ENCODE measurements around the gene SHTN1.

The SHTN1 gene

DNA sequence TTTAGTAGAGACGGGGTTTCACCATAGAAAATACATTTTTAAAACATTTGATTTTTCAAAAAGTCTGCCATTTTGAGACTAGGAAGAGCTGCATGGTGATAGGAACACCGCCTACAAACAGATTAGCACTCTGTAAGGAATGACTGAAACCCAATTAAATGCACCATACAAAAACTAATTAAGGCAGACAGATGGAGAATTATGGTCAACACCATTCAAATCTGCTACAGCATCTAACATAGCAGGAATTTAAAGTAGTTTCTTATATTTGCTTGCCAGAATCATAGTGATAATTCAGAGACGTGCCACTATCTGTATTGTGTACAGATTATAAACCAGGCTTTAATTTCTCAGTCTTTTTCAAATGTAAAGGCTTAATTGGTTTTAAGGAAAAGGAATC lies 87.5 kb downstream of the SHTN1 start:
- Mint-ChIP-seq H3K9me3 (no peaks in the 10 kb centered on the region), H3K4me3 (no peak overlapping the region), H3K36me3 (ENCODE audit: low read depth) (no peaks in the 10 kb centered on the region), H3K27me3 (peaks cover 16% of the 10 kb centered on the region), H3K4me1 (ENCODE audit: low read depth) (no peaks in the 10 kb centered on the region), H3K27ac (no peak overlapping the region)
- DNase-seq = no peak

DNA sequence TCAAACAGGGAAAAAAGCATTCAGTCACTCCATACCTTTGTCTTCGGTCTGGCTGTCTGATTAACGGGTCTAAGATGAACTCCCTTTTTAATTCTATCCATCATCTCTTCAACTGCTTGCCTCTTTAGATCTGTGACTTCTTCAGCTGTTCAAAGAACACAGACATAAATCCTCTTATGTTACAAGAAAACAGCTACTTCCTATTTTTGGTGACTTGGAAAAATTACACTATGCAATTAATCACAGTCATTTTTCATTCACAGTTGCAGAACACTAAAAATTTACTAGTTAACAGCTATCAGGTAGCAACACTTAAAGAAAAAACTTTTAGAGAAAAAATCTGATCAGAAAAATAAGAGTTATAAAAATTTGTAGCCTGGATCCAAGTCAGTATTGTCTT lies 89.6 kb downstream of the SHTN1 start:
- Mint-ChIP-seq H3K27ac (no peak overlapping the region), H3K27me3 (peaks cover 12% of the 10 kb centered on the region), H3K9me3 (no peaks in the 10 kb centered on the region), H3K4me3 (no peak overlapping the region), H3K36me3 (ENCODE audit: low read depth) (no peaks in the 10 kb centered on the region), H3K4me1 (ENCODE audit: low read depth) (no peaks in the 10 kb centered on the region)
- no peak for DNase-seq

- DNase-seq = no peak
- Mint-ChIP-seq H3K4me1 (ENCODE audit: low read depth) (no peaks in the 10 kb centered on the region), H3K27ac (no peak overlapping the region), H3K27me3 (peaks cover 12% of the 10 kb centered on the region), H3K4me3 (no peak overlapping the region), H3K9me3 (no peaks in the 10 kb centered on the region), H3K36me3 (ENCODE audit: low read depth) (no peaks in the 10 kb centered on the region)
Observed at GRCh38 chr10:116913695-116914094, 91.3 kb downstream of the SHTN1 start.

DNA sequence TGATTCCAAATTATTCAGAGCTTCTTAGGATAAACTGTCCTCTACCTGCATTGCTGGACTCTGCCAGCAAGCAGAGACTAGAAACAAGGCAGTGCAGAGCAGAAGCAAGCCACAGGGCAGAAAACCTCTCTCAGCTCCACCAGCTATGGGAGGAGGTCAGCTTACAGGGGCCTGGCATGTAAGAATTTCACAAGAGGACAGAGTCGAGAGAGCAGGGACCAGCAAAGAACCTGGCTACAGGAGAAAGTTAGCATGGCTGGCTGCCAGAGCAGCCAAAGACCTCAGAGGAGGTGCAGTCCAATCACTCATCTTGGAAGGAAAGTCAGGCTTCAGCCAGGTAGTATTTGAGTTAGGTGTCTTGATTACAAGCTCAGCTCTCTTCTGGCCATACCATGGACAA lies 92.8 kb downstream of the SHTN1 start:
- no peak for DNase-seq
- Mint-ChIP-seq H3K27me3 (peaks cover 8% of the 10 kb centered on the region), H3K4me1 (ENCODE audit: low read depth) (no peaks in the 10 kb centered on the region), H3K4me3 (no peak overlapping the region), H3K36me3 (ENCODE audit: low read depth) (no peaks in the 10 kb centered on the region), H3K27ac (no peak overlapping the region), H3K9me3 (no peaks in the 10 kb centered on the region)

DNA sequence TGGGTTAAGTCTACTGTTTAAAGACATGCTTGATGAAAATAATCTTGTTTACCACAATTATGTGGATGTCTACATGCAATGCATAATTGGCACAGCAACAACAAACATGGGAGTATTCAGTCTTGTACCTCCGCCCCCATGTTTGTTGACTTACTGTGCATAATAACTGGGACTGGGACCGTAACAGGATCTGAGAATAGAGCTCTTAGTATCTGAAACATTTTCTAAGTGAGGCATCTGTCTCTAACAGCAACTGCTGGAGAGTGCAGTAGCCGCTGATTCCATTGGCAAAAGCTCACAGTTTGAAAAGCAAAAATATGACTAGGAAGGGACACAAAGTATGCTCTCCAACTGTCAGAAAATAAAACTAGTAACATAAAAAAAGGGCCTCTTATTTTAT lies 94.1 kb downstream of the SHTN1 start:
- no peak overlapping the region for H3K4me3 Mint-ChIP-seq
- H3K27me3 Mint-ChIP-seq = peaks cover 8% of the 10 kb centered on the region
- H3K9me3 Mint-ChIP-seq = no peaks in the 10 kb centered on the region
- no peaks in the 10 kb centered on the region for H3K4me1 Mint-ChIP-seq (ENCODE audit: low read depth)
- H3K27ac Mint-ChIP-seq = no peak overlapping the region
- no peaks in the 10 kb centered on the region for H3K36me3 Mint-ChIP-seq (ENCODE audit: low read depth)
- DNase-seq = no peak

DNA sequence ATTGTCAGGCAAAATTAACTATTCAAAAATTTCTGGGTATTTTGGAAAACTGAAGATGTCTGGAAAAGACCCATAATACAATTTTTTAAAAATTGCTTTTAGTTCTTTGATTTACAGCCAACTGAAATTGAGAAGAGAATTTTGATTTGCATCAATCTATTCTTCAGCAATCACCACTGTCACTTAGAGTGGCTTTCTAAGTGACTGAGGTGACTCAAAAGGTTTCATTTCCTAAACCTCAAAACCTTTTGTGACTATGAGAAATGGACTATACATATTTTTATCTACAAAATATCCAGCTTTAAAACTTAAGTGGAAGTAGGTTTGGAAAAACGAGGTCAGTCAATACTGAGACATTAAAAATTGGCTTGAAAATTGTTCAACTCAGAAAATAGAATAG lies 95.7 kb downstream of the SHTN1 start:
- Mint-ChIP-seq H3K9me3 (no peaks in the 10 kb centered on the region), H3K4me3 (no peak overlapping the region), H3K4me1 (ENCODE audit: low read depth) (no peaks in the 10 kb centered on the region), H3K36me3 (ENCODE audit: low read depth) (no peaks in the 10 kb centered on the region), H3K27me3 (peaks cover 5% of the 10 kb centered on the region), H3K27ac (no peak overlapping the region)
- no peak for DNase-seq

- no peaks in the 10 kb centered on the region for H3K36me3 Mint-ChIP-seq (ENCODE audit: low read depth)
- H3K4me3 Mint-ChIP-seq = no peak overlapping the region
- no peak overlapping the region for H3K27ac Mint-ChIP-seq
- H3K9me3 Mint-ChIP-seq = no peaks in the 10 kb centered on the region
- DNase-seq = no peak
- H3K4me1 Mint-ChIP-seq (ENCODE audit: low read depth) = no peaks in the 10 kb centered on the region
- no peaks in the 10 kb centered on the region for H3K27me3 Mint-ChIP-seq
Observed at GRCh38 chr10:116907245-116907987, 97.6 kb downstream of the SHTN1 start.

- no peak for DNase-seq
- H3K36me3 Mint-ChIP-seq (ENCODE audit: low read depth) = no peaks in the 10 kb centered on the region
- H3K4me3 Mint-ChIP-seq = no peak overlapping the region
- H3K4me1 Mint-ChIP-seq (ENCODE audit: low read depth) = no peaks in the 10 kb centered on the region
- no peaks in the 10 kb centered on the region for H3K9me3 Mint-ChIP-seq
- no peaks in the 10 kb centered on the region for H3K27me3 Mint-ChIP-seq
- no peak overlapping the region for H3K27ac Mint-ChIP-seq
Observed at GRCh38 chr10:116905845-116906210, 99.2 kb downstream of the SHTN1 start.

DNA sequence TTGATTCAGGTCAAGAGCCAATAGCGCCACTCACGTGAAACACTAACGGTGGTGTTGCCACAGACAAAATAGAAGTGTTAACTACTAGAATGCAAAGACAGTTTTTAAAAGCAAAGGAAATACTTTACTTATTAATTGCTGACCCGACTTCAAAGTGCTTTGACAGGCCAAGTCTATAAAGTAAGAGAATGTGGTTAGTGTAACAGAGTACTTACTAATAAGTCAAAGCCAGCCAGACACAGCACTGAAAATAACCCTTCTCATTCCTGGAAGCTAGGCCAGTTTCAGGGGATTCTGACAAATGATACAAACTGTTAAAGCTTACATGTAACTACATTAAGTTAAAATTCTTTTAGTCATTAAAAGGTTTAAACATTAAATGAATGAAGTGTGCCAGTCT lies 105.4 kb downstream of the SHTN1 start:
- H3K4me3 Mint-ChIP-seq = no peak overlapping the region
- no peak overlapping the region for H3K27ac Mint-ChIP-seq
- H3K27me3 Mint-ChIP-seq = no peaks in the 10 kb centered on the region
- no peaks in the 10 kb centered on the region for H3K36me3 Mint-ChIP-seq (ENCODE audit: low read depth)
- no peaks in the 10 kb centered on the region for H3K9me3 Mint-ChIP-seq
- no peak for DNase-seq
- H3K4me1 Mint-ChIP-seq (ENCODE audit: low read depth) = no peaks in the 10 kb centered on the region

- Mint-ChIP-seq H3K4me1 (ENCODE audit: low read depth) (no peaks in the 10 kb centered on the region), H3K4me3 (no peak overlapping the region), H3K27ac (no peak overlapping the region), H3K9me3 (no peaks in the 10 kb centered on the region), H3K27me3 (peaks cover 26% of the 10 kb centered on the region), H3K36me3 (ENCODE audit: low read depth) (no peaks in the 10 kb centered on the region)
- DNase-seq = no peak
Observed at GRCh38 chr10:116893686-116894037, 111.3 kb downstream of the SHTN1 start.

- no peak overlapping the region for H3K27ac Mint-ChIP-seq
- peaks cover 26% of the 10 kb centered on the region for H3K27me3 Mint-ChIP-seq
Observed at GRCh38 chr10:116892907-116893685, 111.9 kb downstream of the SHTN1 start.

GRCh38 chr10:116891208-116891607 lies 113.8 kb downstream of the SHTN1 start:
- H3K27ac Mint-ChIP-seq = no peak overlapping the region
- H3K4me3 Mint-ChIP-seq = no peak overlapping the region
- no peaks in the 10 kb centered on the region for H3K36me3 Mint-ChIP-seq (ENCODE audit: low read depth)
- no peak for DNase-seq
- peaks cover 26% of the 10 kb centered on the region for H3K27me3 Mint-ChIP-seq
- no peaks in the 10 kb centered on the region for H3K9me3 Mint-ChIP-seq
- H3K4me1 Mint-ChIP-seq (ENCODE audit: low read depth) = no peaks in the 10 kb centered on the region

More at GRCh38 chr10:116892907-116893685, 111.9 kb downstream of the SHTN1 start:
- no peak for DNase-seq
- Mint-ChIP-seq H3K9me3 (no peaks in the 10 kb centered on the region), H3K4me3 (no peak overlapping the region), H3K36me3 (ENCODE audit: low read depth) (no peaks in the 10 kb centered on the region), H3K4me1 (ENCODE audit: low read depth) (no peaks in the 10 kb centered on the region)

DNA sequence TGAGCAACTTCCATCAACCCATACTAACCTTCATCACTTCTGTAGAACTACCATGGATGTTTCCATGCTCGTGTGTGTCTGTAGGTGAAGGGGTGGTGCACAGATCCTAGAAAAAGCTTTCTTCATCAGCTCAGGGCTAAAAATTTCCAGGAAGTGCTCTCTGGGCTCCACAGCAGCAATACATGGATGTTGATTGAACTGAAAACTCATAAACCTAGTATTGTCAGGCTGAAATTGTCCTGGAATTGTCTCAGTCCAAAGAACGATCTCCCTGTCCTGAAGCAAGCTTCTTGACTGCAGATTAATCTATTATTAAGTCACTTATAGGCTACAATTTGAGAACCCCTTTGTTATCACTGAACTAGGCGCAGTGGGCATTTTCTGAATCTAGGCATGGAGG lies 115.9 kb downstream of the SHTN1 start:
- Mint-ChIP-seq H3K4me3 (no peak overlapping the region), H3K4me1 (ENCODE audit: low read depth) (no peaks in the 10 kb centered on the region), H3K27ac (no peak overlapping the region), H3K9me3 (no peaks in the 10 kb centered on the region), H3K36me3 (ENCODE audit: low read depth) (no peaks in the 10 kb centered on the region), H3K27me3 (peaks cover 26% of the 10 kb centered on the region)
- DNase-seq = no peak

DNA sequence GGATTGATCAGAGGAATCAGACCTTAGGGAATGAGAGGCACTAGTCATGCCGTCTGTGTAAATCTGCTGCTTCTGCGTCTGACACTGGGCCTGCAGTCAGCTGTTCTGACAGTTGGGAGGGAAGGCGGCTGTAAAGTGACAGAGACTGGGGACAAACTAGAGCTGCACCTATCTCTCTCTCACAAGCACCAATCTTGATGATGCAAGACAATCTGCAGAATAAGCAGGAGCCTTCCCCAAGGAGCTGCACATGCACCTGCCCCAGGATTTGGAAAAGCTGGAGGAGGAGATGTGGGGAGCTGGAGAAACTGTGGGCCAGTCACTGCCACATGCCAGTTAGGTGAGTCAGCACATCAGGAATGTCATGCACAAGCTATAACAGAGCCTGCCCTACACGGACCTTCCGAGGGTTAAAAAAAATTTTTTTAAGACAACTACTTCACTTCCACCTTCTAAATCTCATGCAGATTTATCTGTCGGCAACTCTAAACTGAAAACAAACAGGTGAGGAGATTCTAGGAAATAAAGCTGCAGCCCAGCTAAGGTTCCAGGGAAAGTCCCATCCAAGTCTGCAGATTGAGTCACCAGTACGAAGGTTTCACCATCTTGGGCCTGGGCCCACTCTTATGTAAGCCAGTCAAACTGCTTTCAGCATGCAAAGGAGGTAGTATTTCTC lies 116.5 kb downstream of the SHTN1 start:
- no peak for DNase-seq
- H3K27me3 Mint-ChIP-seq = peaks cover 23% of the 10 kb centered on the region
- H3K4me3 Mint-ChIP-seq = no peak overlapping the region
- no peaks in the 10 kb centered on the region for H3K4me1 Mint-ChIP-seq (ENCODE audit: low read depth)
- no peaks in the 10 kb centered on the region for H3K9me3 Mint-ChIP-seq
- no peaks in the 10 kb centered on the region for H3K36me3 Mint-ChIP-seq (ENCODE audit: low read depth)
- no peak overlapping the region for H3K27ac Mint-ChIP-seq

DNA sequence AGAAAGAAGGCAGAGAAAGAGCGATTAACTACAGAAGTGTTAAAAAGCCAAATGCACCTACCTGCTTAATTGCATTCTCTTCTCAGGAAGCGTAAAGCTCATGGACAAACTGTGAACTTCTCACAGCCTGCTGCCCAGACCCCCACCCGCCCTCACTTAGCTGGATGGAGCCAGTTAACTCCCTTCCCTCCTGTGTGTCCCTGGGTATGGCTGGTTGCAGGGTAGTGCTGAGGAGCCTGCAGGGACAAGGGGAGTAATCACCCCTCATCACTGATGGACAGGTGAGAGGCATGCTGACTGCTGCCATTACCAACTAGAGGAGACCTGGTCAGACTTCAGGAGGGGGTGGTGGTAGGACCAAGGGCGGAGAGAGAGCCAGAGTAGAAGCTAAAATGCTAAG lies 118.2 kb downstream of the SHTN1 start:
- Mint-ChIP-seq H3K9me3 (no peaks in the 10 kb centered on the region), H3K4me1 (ENCODE audit: low read depth) (no peaks in the 10 kb centered on the region), H3K36me3 (ENCODE audit: low read depth) (no peaks in the 10 kb centered on the region), H3K27me3 (peaks cover 18% of the 10 kb centered on the region), H3K4me3 (no peak overlapping the region), H3K27ac (no peak overlapping the region)
- DNase-seq = no peak
